ENCODE data around the gene NINJ2.

GRCh38 chr12:550473-551260 is 112.6 kb downstream of the NINJ2 start:
- TF ChIP-seq GATA2 (IDR thresholded peaks at IDR 0.05; ENCODE audit: low read depth, low read length), result no peak
- TF ChIP-seq GATA3 (IDR thresholded peaks at IDR 0.05; ENCODE audit: low read depth, low read length), result no peak

Measured in SH-SY5Y (cell line).